IMR-90 (cell line): ENCODE measurements around the gene GRM8. TPM values are rescaled to one million over a fixed set of nuclear protein-coding genes. Genes with fewer than 3 reads are reported as not detected.

Experiments
- ATAC-seq: fragments of 200-7000 bp; cut with Tn5 transposase; 2 replicates; pipeline ENCODE4 v1.9.1; 2020; ENCODE audit warnings: low read depth, mild to moderate bottlenecking, moderate library complexity
- BruUV-seq: library from RNA; stranded (reverse); fragments of 400-500 nt; replicated peaks from 2 replicates; lab custom pipeline; 2021; lab: Mats Ljungman, UMichigan
- CTCF ChIA-PET: fragments of 300-600 bp; formaldehyde crosslinking; extraction: SDS; loops from one replicate; lab custom pipeline; 2021; ENCODE audit warnings: antibody characterized with exemption; lab: Yijun Ruan, JAX
- POLR2A ChIA-PET: fragments of 300-600 bp; sonication (Branson Sonifier 250); formaldehyde crosslinking; loops from one replicate; lab custom pipeline; 2022; ENCODE audit warnings: antibody characterized with exemption; ENCODE audit not compliant: unreplicated experiment; lab: Charles Lee
- DNase-seq: peaks from one replicate; pipeline ENCODE4 v3.0.0; 2013
- H2AFZ ChIP-seq: replicated peaks from 2 replicates; pipeline ENCODE3; 2013; ENCODE audit warnings: low read length, mild to moderate bottlenecking; ENCODE audit not compliant: poor library complexity
- H2AK5ac ChIP-seq: 2 replicates; pipeline ENCODE4 v1.6.1; 2013; ENCODE audit warnings: low read depth, low read length, inconsistent platforms
- H2AK9ac ChIP-seq: replicated peaks from 2 replicates; pipeline ENCODE3; 2013; ENCODE audit warnings: mild to moderate bottlenecking, low read depth, low read length, moderate library complexity; ENCODE audit not compliant: poor library complexity
- H2BK120ac ChIP-seq: 2 replicates; pipeline ENCODE4 v1.6.1; 2013; ENCODE audit warnings: low read depth, low read length, inconsistent platforms
- H2BK15ac ChIP-seq: 3 replicates; pipeline ENCODE4 v1.6.1; 2013; ENCODE audit warnings: low read depth, low read length, inconsistent platforms
- H2BK20ac ChIP-seq: 2 replicates; pipeline ENCODE4 v1.6.1; 2013; ENCODE audit warnings: low read depth, mild to moderate bottlenecking, inconsistent platforms, low read length, moderate library complexity
- H2BK5ac ChIP-seq: 2 replicates; pipeline ENCODE4 v1.6.1; 2013; ENCODE audit warnings: mild to moderate bottlenecking, low read depth, low read length, inconsistent platforms; ENCODE audit not compliant: poor library complexity, severe bottlenecking
- H3K14ac ChIP-seq: replicated peaks from 2 replicates; pipeline ENCODE4 v1.6.1; 2013; ENCODE audit warnings: low read depth, low read length, inconsistent platforms
- H3K18ac ChIP-seq: 2 replicates; pipeline ENCODE4 v1.6.1; 2013; ENCODE audit warnings: low read depth, low read length, control low read depth
- H3K23ac ChIP-seq: 2 replicates; pipeline ENCODE4 v1.6.1; 2013; ENCODE audit warnings: low read depth, low read length, inconsistent platforms
- H3K27ac ChIP-seq: 2 replicates; pipeline ENCODE4 v1.5.1; 2013; ENCODE audit warnings: mild to moderate bottlenecking, control low read depth, low read length; ENCODE audit not compliant: insufficient read depth
- H3K27me3 ChIP-seq: 2 replicates; pipeline ENCODE4 v1.6.1; 2013; ENCODE audit warnings: low read length; ENCODE audit not compliant: control insufficient read depth, insufficient read depth
- H3K36me3 ChIP-seq: 2 replicates; pipeline ENCODE4 v1.6.1; 2013; ENCODE audit warnings: low read length, mixed read lengths; ENCODE audit not compliant: control insufficient read depth, insufficient read depth
- H3K4ac ChIP-seq: 2 replicates; pipeline ENCODE4 v1.6.1; 2013; ENCODE audit warnings: low read depth, low read length, inconsistent platforms
- H3K4me1 ChIP-seq: 2 replicates; pipeline ENCODE4 v1.6.1; 2013; ENCODE audit warnings: low read length, mixed read lengths; ENCODE audit not compliant: control insufficient read depth, insufficient read depth
- H3K4me2 ChIP-seq: 2 replicates; pipeline ENCODE4 v1.6.1; 2013; ENCODE audit warnings: low read depth, mild to moderate bottlenecking, control low read depth, low read length, moderate library complexity
- H3K4me3 ChIP-seq: 2 replicates; pipeline ENCODE4 v1.5.1; 2013; ENCODE audit warnings: low read depth, mild to moderate bottlenecking, control low read depth, low read length, moderate library complexity; ENCODE audit not compliant: insufficient read depth
- H3K56ac ChIP-seq: 2 replicates; pipeline ENCODE4 v1.6.1; 2013; ENCODE audit warnings: low read length, inconsistent platforms; ENCODE audit not compliant: insufficient read depth; ENCODE audit errors: extremely low read depth
- H3K79me1 ChIP-seq, 2 experiments: 2 replicates each; pipeline ENCODE4 v1.6.1; 2013; ENCODE audit warnings: low read length in 2 of 2, inconsistent platforms in 1 of 2, low read depth in 1 of 2
- H3K9ac ChIP-seq: 2 replicates; pipeline ENCODE4 v1.6.1; 2013; ENCODE audit warnings: low read depth, low read length, control low read depth
- H3K9me1 ChIP-seq: 2 replicates; pipeline ENCODE4 v1.6.1; 2013; ENCODE audit warnings: low read length, inconsistent platforms; ENCODE audit not compliant: insufficient read depth
- H3K9me3 ChIP-seq: 2 replicates; pipeline ENCODE4 v1.6.1; 2013; ENCODE audit warnings: low read length; ENCODE audit not compliant: control insufficient read depth, insufficient read depth
- H4K20me1 ChIP-seq: 2 replicates; pipeline ENCODE4 v1.6.1; 2013; ENCODE audit warnings: low read length, inconsistent platforms; ENCODE audit not compliant: insufficient read depth
- H4K5ac ChIP-seq: 2 replicates; pipeline ENCODE4 v1.6.1; 2013; ENCODE audit warnings: mild to moderate bottlenecking, low read depth, low read length, control low read depth
- H4K8ac ChIP-seq, 2 experiments: 2 replicates each; pipeline ENCODE4 v1.6.1; 2013; ENCODE audit warnings: low read depth in 2 of 2, low read length in 2 of 2, control low read depth in 1 of 2, inconsistent platforms in 1 of 2
- H4K91ac ChIP-seq: 2 replicates; pipeline ENCODE4 v1.6.1; 2013; ENCODE audit warnings: low read depth, low read length, inconsistent platforms; ENCODE audit not compliant: insufficient read depth
- BHLHE40 ChIP-seq: fragments of 150-350 bp; IDR thresholded peaks from 2 replicates; pipeline ENCODE4 v1.6.1; 2016; ENCODE audit warnings: mild to moderate bottlenecking, low read depth, low read length
- CEBPB ChIP-seq: IDR thresholded peaks from 2 replicates; pipeline ENCODE4 v1.6.1; 2012; ENCODE audit warnings: low read depth, low read length, improper control_type of control experiment
- CHD1 ChIP-seq: IDR thresholded peaks from 2 replicates; pipeline ENCODE4 v1.6.1; 2012; ENCODE audit warnings: low read depth, low read length, improper control_type of control experiment
- FOS ChIP-seq: fragments of 150-350 bp; IDR thresholded peaks from 2 replicates; pipeline ENCODE4 v1.6.1; 2016; ENCODE audit warnings: low read depth, low read length
- MAFK ChIP-seq: IDR thresholded peaks from 2 replicates; pipeline ENCODE4 v1.6.1; 2012; ENCODE audit warnings: low read depth, low read length, improper control_type of control experiment
- NFE2L2 ChIP-seq: fragments of 150-350 bp; IDR thresholded peaks from 2 replicates; pipeline ENCODE4 v1.6.1; 2016; ENCODE audit warnings: low read depth, mild to moderate bottlenecking, low read length
- POLR2A ChIP-seq: IDR thresholded peaks from 2 replicates; pipeline ENCODE4 v1.6.1; 2012; ENCODE audit warnings: mild to moderate bottlenecking, low read depth, low read length
- RFX5 ChIP-seq: IDR thresholded peaks from 2 replicates; pipeline ENCODE4 v1.8.0; 2012; ENCODE audit warnings: low read depth, mild to moderate bottlenecking, low read length, moderate library complexity
- SMC3 ChIP-seq: fragments of 150-350 bp; IDR thresholded peaks from 2 replicates; pipeline ENCODE4 v1.6.1; 2016; ENCODE audit warnings: low read depth, mild to moderate bottlenecking, antibody characterized with exemption, low read length, moderate library complexity
- USF2 ChIP-seq: fragments of 150-350 bp; IDR thresholded peaks from 2 replicates; pipeline ENCODE4 v1.6.1; 2017; ENCODE audit warnings: mild to moderate bottlenecking, antibody characterized with exemption, low read length, low read depth
- dilution Hi-C: fragments of 300-500 bp; cut with HindIII; formaldehyde crosslinking; loops from one replicate; pipeline ENCODE4 v1.14.3; 2018; ENCODE audit warnings: low sequenced_read_pairs; ENCODE audit not compliant: unreplicated experiment
- in situ Hi-C: fragments of 300-500 bp; cut with MboI; formaldehyde crosslinking; loops from 3 replicates; pipeline ENCODE4 v1.14.3; 2019; ENCODE audit warnings: low sequenced_read_pairs, inconsistent platforms, mixed read lengths
- intact Hi-C: fragments of 100-400 bp; cut with micrococcal nuclease; formaldehyde crosslinking; loops from 2 replicates; pipeline ENCODE4 v1.10.0; 2022
- polyA plus RNA-seq, 3 experiments: library from polyadenylated mRNA; depleted of rRNA; stranded (reverse); fragments of >200 nt; gene quantifications; 2 replicates each; pipeline ENCODE4 v1.2.3, GENCODE V29; 2012; ENCODE audit warnings: low replicate concordance in 1 of 3
- total RNA-seq: library from RNA; depleted of rRNA; stranded (reverse); fragments of >200 nt; gene quantifications from 2 replicates; pipeline ENCODE4 v1.2.3, GENCODE V29; 2012

GRM8 gene
- total and polyA plus RNA-seq, 2 of the 4 experiments (the other 2 are of a cell fraction) = not detected

GRCh38 chr7:126840869-126841268 lies 411.9 kb downstream of the GRM8 start:
- Histone ChIP-seq H3K23ac (no peak overlapping the region), H3K9me3 (peaks cover 6% of the 10 kb centered on the region), H2BK15ac (no peak overlapping the region), H3K4me2 (no peak overlapping the region), H4K8ac (no peak overlapping the region), H2BK5ac (no peak overlapping the region), H2BK20ac (no peak overlapping the region), H3K27ac (no peak overlapping the region), H2AFZ (no peak overlapping the region), H2AK9ac (no peak overlapping the region), H3K56ac (no peak overlapping the region), H2AK5ac (no peak overlapping the region), H3K36me3 (no peaks in the 10 kb centered on the region), H4K5ac (no peak overlapping the region), H3K9ac (no peak overlapping the region), H3K4ac (no peak overlapping the region), H3K18ac (no peak overlapping the region), H4K20me1 (no peaks in the 10 kb centered on the region), H3K9me1 (no peaks in the 10 kb centered on the region), H3K27me3 (no peaks in the 10 kb centered on the region), H3K79me1 (no peaks in the 10 kb centered on the region), H3K4me3 (no peak overlapping the region), H4K91ac (no peak overlapping the region), H2BK120ac (no peak overlapping the region), H3K14ac (no peak overlapping the region), H3K4me1 (no peaks in the 10 kb centered on the region)
- CTCF ChIA-PET = no interaction called here
- TF ChIP-seq POLR2A (no peak), NFE2L2 (no peak), CHD1 (no peak), RFX5 (no peak), USF2 (no peak), MAFK (no peak), CEBPB (no peak), FOS (no peak), SMC3 (no peak), BHLHE40 (no peak)
- intact Hi-C loops = no loop called here
- in situ Hi-C loops = no loop called here
- POLR2A ChIA-PET = no interaction called here
- DNase-seq = no peak
- ATAC-seq = no peak
- dilution Hi-C loops = no loop called here
- no TSS peak for BruUV-seq
